Activated T-cell treated with anti-CD3 and anti-CD28 coated beads, Interleukin-2, amount 50 U/mL, for 72 hours (primary cell): ENCODE measurements around the gene DCLK1. TPM values are rescaled to one million over a fixed set of nuclear protein-coding genes. Genes with fewer than 3 reads are reported as not detected.

Experiments
- ATAC-seq, 2 donors: fragments of 150-1000 bp; cut with Tn5 transposase; replicated peaks in 1 of 2; 2 replicates each; pipeline ENCODE4 v1.10.0; 2021; ENCODE audit warnings: moderate library complexity in 2 of 2, mild to moderate bottlenecking in 1 of 2
- DNase-seq, 2 donors: peaks; one replicate each; pipeline ENCODE4 v3.0.0; 2021 to 2022; ENCODE audit warnings: mixed read lengths in 1 of 2
- H3K27ac Mint-ChIP-seq: one replicate; pipeline ENCODE4 v1.8.0; 2022; ENCODE audit warnings: mild to moderate bottlenecking, moderate library complexity, mixed read lengths
- H3K27me3 Mint-ChIP-seq: one replicate; pipeline ENCODE4 v1.8.0; 2022; ENCODE audit warnings: low read depth, mixed read lengths
- H3K36me3 Mint-ChIP-seq, 2 donors: one replicate each; pipeline ENCODE4 v1.8.0; 2022; ENCODE audit warnings: mixed read lengths in 2 of 2, mild to moderate bottlenecking in 1 of 2; ENCODE audit not compliant: insufficient read depth in 2 of 2
- H3K4me1 Mint-ChIP-seq: one replicate; pipeline ENCODE4 v1.8.0; 2022; ENCODE audit warnings: low read depth, mixed read lengths
- H3K4me3 Mint-ChIP-seq, 2 donors: one replicate each; pipeline ENCODE4 v1.8.0; 2022; ENCODE audit warnings: mild to moderate bottlenecking in 2 of 2, mixed read lengths in 2 of 2, moderate library complexity in 2 of 2
- H3K9me3 Mint-ChIP-seq, 2 donors: one replicate each; pipeline ENCODE4 v1.8.0; 2022; ENCODE audit warnings: mixed read lengths in 2 of 2
- total RNA-seq, 2 donors: library from RNA; stranded (reverse); gene quantifications; one replicate each; pipeline ENCODE4 v1.2.3, GENCODE V29; 2022

Gene DCLK1
- total RNA-seq, 2 donors from 2014 or later = not detected

- DNase-seq (no peak), ATAC-seq (no peak)
- Mint-ChIP-seq H3K27ac (no peak overlapping the region), H3K27me3 (no peaks in the 10 kb centered on the region), H3K36me3 (no peaks in the 10 kb centered on the region), H3K9me3 (peaks cover 0 to 2% of the 10 kb centered on the region in 2 donors), H3K4me1 (no peaks in the 10 kb centered on the region), H3K4me3 (no peak overlapping the region)
These were observed 295.2 kb downstream of the DCLK1 start for GRCh38 chr13:35835989-35836388.

DNA sequence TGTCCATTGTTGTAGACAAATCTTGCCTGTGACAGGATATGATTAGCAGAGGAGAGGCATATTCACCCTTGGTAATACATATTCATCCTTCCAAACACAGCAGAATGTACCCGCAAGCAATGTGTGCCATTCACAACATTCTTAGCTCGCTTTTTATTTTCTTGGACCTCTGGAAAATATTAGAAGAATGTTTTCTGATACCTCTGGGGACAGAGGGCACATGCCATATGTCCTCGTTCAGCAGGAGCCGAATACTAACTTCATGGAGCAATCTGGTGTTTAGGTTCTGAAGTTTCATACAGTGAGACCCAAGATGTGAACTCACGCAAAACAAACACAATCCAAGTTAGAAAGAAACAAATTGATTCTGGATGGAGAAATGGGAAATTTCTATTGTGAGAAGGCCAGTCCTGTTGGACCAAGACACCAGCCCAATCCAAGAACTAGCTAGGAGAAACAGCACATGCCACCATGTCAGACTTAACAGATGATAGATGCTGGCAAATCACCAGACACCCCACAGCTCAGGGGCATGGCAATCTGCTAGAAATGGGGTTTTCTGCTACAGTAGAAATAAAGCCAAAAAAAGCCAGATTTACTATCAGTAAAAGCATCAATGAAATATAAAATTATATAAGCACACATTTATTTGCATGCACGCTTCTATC, 297.4 kb downstream of the DCLK1 start:
- H3K27me3 Mint-ChIP-seq = no peaks in the 10 kb centered on the region
- no peak overlapping the region for H3K27ac Mint-ChIP-seq
- no peak for DNase-seq
- peaks cover 0 to 2% of the 10 kb centered on the region in 2 donors for H3K9me3 Mint-ChIP-seq
- H3K4me3 Mint-ChIP-seq = no peak overlapping the region
- ATAC-seq = no peak
- no peaks in the 10 kb centered on the region for H3K4me1 Mint-ChIP-seq
- no peaks in the 10 kb centered on the region for H3K36me3 Mint-ChIP-seq

DNA sequence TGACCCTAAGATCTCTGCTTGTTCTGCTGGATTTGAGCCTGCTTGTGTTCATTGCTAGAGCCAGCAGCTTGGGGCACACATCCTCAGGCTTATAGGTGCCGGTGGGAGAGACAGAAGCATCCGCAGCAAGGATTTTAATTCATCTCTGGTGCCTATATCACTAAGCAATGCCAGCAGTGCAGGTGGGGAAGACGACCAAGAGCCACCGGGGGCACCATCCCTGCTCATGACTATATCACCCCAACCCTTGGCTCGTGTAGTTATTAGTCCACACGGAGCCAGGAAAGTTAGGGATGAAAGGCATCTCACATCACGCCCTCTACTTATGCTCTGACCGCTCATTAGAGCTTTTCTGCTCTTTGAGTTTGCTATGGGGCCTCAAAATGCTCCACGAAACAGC, 298.2 kb downstream of the DCLK1 start:
- Mint-ChIP-seq H3K36me3 (no peaks in the 10 kb centered on the region), H3K27me3 (no peaks in the 10 kb centered on the region), H3K4me1 (no peaks in the 10 kb centered on the region), H3K27ac (no peak overlapping the region), H3K9me3 (peaks cover 0 to 2% of the 10 kb centered on the region in 2 donors), H3K4me3 (no peak overlapping the region)
- DNase-seq (no peak), ATAC-seq (no peak)

- H3K36me3 Mint-ChIP-seq = no peaks in the 10 kb centered on the region
- peaks cover 0 to 2% of the 10 kb centered on the region in 2 donors for H3K9me3 Mint-ChIP-seq
- DNase-seq (no peak), ATAC-seq (no peak)
- H3K4me3 Mint-ChIP-seq = no peak overlapping the region
- H3K27me3 Mint-ChIP-seq = no peaks in the 10 kb centered on the region
- no peak overlapping the region for H3K27ac Mint-ChIP-seq
- no peaks in the 10 kb centered on the region for H3K4me1 Mint-ChIP-seq
These were observed 298.6 kb downstream of the DCLK1 start for GRCh38 chr13:35832551-35832950.

GRCh38 chr13:35830850-35831450, 300.2 kb downstream of the DCLK1 start:
- H3K27me3 Mint-ChIP-seq = no peaks in the 10 kb centered on the region
- no peaks in the 10 kb centered on the region for H3K36me3 Mint-ChIP-seq
- ATAC-seq = no peak
- H3K4me3 Mint-ChIP-seq = no peak overlapping the region
- H3K4me1 Mint-ChIP-seq = no peaks in the 10 kb centered on the region
- H3K27ac Mint-ChIP-seq = no peak overlapping the region
- no peak for DNase-seq
- H3K9me3 Mint-ChIP-seq = peaks cover 0 to 1% of the 10 kb centered on the region in 2 donors

- H3K9me3 Mint-ChIP-seq = peaks cover 0 to 4% of the 10 kb centered on the region in 2 donors
- no peak overlapping the region for H3K27ac Mint-ChIP-seq
- ATAC-seq (no peak), DNase-seq (peak in 1 of 2 donors; percentile 10)
- no peaks in the 10 kb centered on the region for H3K27me3 Mint-ChIP-seq
- no peak overlapping the region for H3K4me3 Mint-ChIP-seq
- H3K4me1 Mint-ChIP-seq = no peaks in the 10 kb centered on the region
- H3K36me3 Mint-ChIP-seq = no peaks in the 10 kb centered on the region
These were observed 304.4 kb downstream of the DCLK1 start for GRCh38 chr13:35826626-35827254.

DNA sequence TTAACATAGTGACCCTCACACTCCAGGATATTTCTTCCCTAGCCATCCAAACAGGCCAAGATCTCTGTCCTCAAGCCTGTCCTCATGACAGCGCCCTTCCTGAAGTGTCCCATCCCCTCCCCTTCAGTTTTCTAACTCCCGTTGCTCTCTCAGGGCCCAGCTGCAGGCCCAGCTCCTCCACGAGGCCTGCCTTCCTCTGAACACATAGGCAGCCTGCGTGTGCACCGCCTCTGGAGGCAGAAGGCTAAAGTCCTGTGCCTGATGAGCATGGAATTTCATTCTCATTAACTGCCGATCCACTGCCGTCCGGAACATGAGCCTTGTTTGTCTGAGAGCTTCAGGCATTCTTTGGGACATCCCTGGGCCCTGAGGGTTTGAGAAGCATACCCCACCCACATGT, 306.4 kb downstream of the DCLK1 start:
- Mint-ChIP-seq H3K4me1 (no peaks in the 10 kb centered on the region), H3K27ac (no peak overlapping the region), H3K4me3 (no peak overlapping the region), H3K27me3 (no peaks in the 10 kb centered on the region), H3K36me3 (no peaks in the 10 kb centered on the region), H3K9me3 (peaks cover 0 to 4% of the 10 kb centered on the region in 2 donors)
- ATAC-seq = no peak
- no peak for DNase-seq

DNA sequence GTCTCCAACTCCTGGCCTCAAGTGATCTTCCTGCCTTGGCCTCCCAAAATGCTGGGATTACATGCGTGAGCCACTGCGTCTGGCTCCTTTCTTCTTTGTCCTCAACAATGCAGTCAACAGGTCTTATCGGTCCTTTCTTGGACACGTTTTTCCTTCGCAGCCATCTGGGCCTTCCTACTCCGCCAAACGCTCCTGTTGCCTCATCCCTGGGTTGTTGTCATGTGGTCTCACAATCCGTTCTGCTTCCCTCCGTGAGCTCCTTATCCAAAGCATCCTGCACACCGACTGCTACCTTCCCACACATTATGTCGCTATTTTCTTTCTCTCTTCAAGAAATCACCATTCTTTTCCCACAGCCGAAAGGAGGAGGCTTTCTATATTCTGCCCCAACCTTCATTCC, 306.8 kb downstream of the DCLK1 start:
- ATAC-seq (no peak), DNase-seq (no peak)
- peaks cover 0 to 4% of the 10 kb centered on the region in 2 donors for H3K9me3 Mint-ChIP-seq
- no peaks in the 10 kb centered on the region for H3K27me3 Mint-ChIP-seq
- H3K36me3 Mint-ChIP-seq = no peaks in the 10 kb centered on the region
- H3K4me3 Mint-ChIP-seq = no peak overlapping the region
- no peaks in the 10 kb centered on the region for H3K4me1 Mint-ChIP-seq
- no peak overlapping the region for H3K27ac Mint-ChIP-seq

- DNase-seq = no peak
- Mint-ChIP-seq H3K9me3 (peaks cover 0 to 4% of the 10 kb centered on the region in 2 donors), H3K4me1 (no peaks in the 10 kb centered on the region), H3K27me3 (no peaks in the 10 kb centered on the region), H3K4me3 (no peak overlapping the region), H3K36me3 (no peaks in the 10 kb centered on the region), H3K27ac (no peak overlapping the region)
- no peak for ATAC-seq
These were observed 308.5 kb downstream of the DCLK1 start for GRCh38 chr13:35822666-35823065.

- Mint-ChIP-seq H3K27ac (no peak overlapping the region), H3K27me3 (no peaks in the 10 kb centered on the region), H3K4me3 (no peak overlapping the region), H3K4me1 (no peaks in the 10 kb centered on the region), H3K36me3 (no peaks in the 10 kb centered on the region), H3K9me3 (no peaks in the 10 kb centered on the region)
- ATAC-seq = no peak
- no peak for DNase-seq
These were observed 312.5 kb downstream of the DCLK1 start for GRCh38 chr13:35818633-35819067.

- Mint-ChIP-seq H3K27ac (no peak overlapping the region), H3K9me3 (no peaks in the 10 kb centered on the region), H3K27me3 (no peaks in the 10 kb centered on the region), H3K36me3 (no peaks in the 10 kb centered on the region), H3K4me3 (no peak overlapping the region), H3K4me1 (no peaks in the 10 kb centered on the region)
- DNase-seq (no peak), ATAC-seq (no peak)
These were observed 313.3 kb downstream of the DCLK1 start for GRCh38 chr13:35817642-35818607.

DNA sequence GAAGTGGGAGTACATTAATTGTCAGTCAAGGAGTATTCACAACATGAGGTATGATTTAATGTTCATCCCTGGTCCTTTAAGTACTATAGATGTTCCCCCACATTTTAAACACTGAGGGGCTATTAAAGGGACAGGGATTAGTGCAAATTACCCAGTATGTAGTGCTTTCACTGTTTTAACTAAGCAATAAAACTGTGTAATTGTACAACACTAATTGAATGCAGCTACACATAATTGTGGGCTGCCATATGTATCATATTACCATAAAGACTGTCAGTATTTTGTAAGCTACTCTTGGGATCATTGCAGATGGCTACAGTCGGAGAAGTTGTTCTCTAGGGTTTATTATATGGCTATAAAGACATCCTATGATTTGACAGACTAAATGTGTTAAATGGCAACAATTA, 316.6 kb downstream of the DCLK1 start:
- H3K27ac Mint-ChIP-seq = no peak overlapping the region
- no peaks in the 10 kb centered on the region for H3K4me1 Mint-ChIP-seq
- no peaks in the 10 kb centered on the region for H3K36me3 Mint-ChIP-seq
- no peak for DNase-seq
- H3K27me3 Mint-ChIP-seq = no peaks in the 10 kb centered on the region
- no peaks in the 10 kb centered on the region for H3K9me3 Mint-ChIP-seq
- H3K4me3 Mint-ChIP-seq = no peak overlapping the region
- no peak for ATAC-seq

DNA sequence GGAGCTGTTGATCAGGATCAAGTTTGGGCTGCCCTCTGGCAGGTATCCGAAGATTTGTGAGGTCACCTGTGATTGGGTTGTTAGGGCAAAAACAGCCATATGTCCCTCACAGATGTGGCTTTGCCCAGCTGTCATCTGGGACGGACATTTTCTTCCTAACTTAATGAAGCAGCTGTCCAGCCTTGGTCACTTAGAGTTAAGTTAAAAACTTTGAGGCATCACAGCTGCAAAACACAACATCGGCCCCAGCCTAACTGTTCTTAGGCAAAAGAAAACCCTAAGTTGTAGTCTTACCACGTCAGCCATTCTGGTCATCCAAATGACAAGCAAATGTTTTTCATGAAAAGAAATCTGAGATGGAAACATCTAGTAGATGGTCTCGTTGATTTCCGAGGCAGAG, 318.4 kb downstream of the DCLK1 start:
- DNase-seq (no peak), ATAC-seq (no peak)
- Mint-ChIP-seq H3K27ac (no peak overlapping the region), H3K27me3 (no peaks in the 10 kb centered on the region), H3K4me3 (no peak overlapping the region), H3K4me1 (no peaks in the 10 kb centered on the region), H3K36me3 (no peaks in the 10 kb centered on the region), H3K9me3 (no peaks in the 10 kb centered on the region)
